WTC11 (cell line): Measurements from ENCODE around the gene PGAM5. TPM values are rescaled to one million over a fixed set of nuclear protein-coding genes. Genes with fewer than 3 reads are reported as not detected.

Experiments used
- ATAC-seq: fragments of 200-7000 bp; cut with Tn5 transposase; 2 replicates; pipeline ENCODE4 v1.10.0; 2021; ENCODE audit warnings: mild to moderate bottlenecking, moderate library complexity
- CTCF ChIA-PET: fragments of 300-600 bp; sonication (Branson Sonifier 250); formaldehyde crosslinking; loops from one replicate; lab custom pipeline; 2021; ENCODE audit warnings: antibody characterized with exemption; lab: Charles Lee
- POLR2A ChIA-PET: fragments of 350-600 bp; sonication (Branson Sonifier 250); formaldehyde crosslinking; loops from one replicate; lab custom pipeline; 2021; ENCODE audit warnings: antibody characterized with exemption; lab: Charles Lee
- DNase-seq: peaks from one replicate; pipeline ENCODE4 v3.0.0; 2021; ENCODE audit warnings: low spot score
- H3K27ac Mint-ChIP-seq: 2 replicates; pipeline ENCODE4 v1.8.0; 2021; ENCODE audit warnings: mixed read lengths
- H3K27me3 Mint-ChIP-seq: 2 replicates; pipeline ENCODE4 v1.8.0; 2021; ENCODE audit warnings: low read depth, mild to moderate bottlenecking, moderate library complexity, mixed read lengths
- H3K36me3 Mint-ChIP-seq: 2 replicates; pipeline ENCODE4 v1.8.0; 2021; ENCODE audit warnings: mixed read lengths
- H3K4me1 Mint-ChIP-seq: 2 replicates; pipeline ENCODE4 v1.8.0; 2022; ENCODE audit warnings: mixed read lengths
- H3K4me3 Mint-ChIP-seq: 2 replicates; pipeline ENCODE4 v1.8.0; 2021; ENCODE audit warnings: mild to moderate bottlenecking, moderate library complexity, mixed read lengths
- H3K9me3 Mint-ChIP-seq: 2 replicates; pipeline ENCODE4 v1.8.0; 2021; ENCODE audit warnings: mixed read lengths
- ATF1 ChIP-seq: sonication (generic); formaldehyde crosslinking; IDR thresholded peaks from 2 replicates; pipeline ENCODE4 v1.8.1; 2023; ENCODE audit warnings: mild to moderate bottlenecking, moderate library complexity, missing genetic modification reagents
- ATF3 ChIP-seq: sonication (generic); formaldehyde crosslinking; conservative IDR thresholded peaks from 2 replicates; pipeline ENCODE4 v1.8.1; 2022; ENCODE audit warnings: mild to moderate bottlenecking, missing genetic modification reagents
- CBFB ChIP-seq: sonication (generic); formaldehyde crosslinking; IDR thresholded peaks from 2 replicates; pipeline ENCODE4 v1.8.1; 2022; ENCODE audit warnings: mild to moderate bottlenecking, low read depth, missing genetic modification reagents
- ELF4 ChIP-seq: sonication (generic); formaldehyde crosslinking; IDR thresholded peaks from 2 replicates; pipeline ENCODE4 v1.8.1; 2022; ENCODE audit warnings: low read depth, mild to moderate bottlenecking, moderate library complexity, missing genetic modification reagents
- JAZF1 ChIP-seq: fragments of 250-450 bp; sonication (Bioruptor Pico); IDR thresholded peaks from 2 replicates; pipeline ENCODE4 v1.9.0; 2021; ENCODE audit warnings: moderate library complexity, mild to moderate bottlenecking, inconsistent platforms
- JUN ChIP-seq: sonication (generic); formaldehyde crosslinking; IDR thresholded peaks from 2 replicates; pipeline ENCODE4 v1.8.0; 2023; ENCODE audit warnings: mild to moderate bottlenecking, missing genetic modification reagents
- KAT7 ChIP-seq: sonication (generic); formaldehyde crosslinking; IDR thresholded peaks from 2 replicates; pipeline ENCODE4 v1.8.1; 2023; ENCODE audit warnings: missing genetic modification reagents, mild to moderate bottlenecking, borderline replicate concordance
- MXD4 ChIP-seq: fragments of 250-450 bp; sonication (Bioruptor Pico); IDR thresholded peaks from 2 replicates; pipeline ENCODE4 v1.8.0; 2021; ENCODE audit warnings: mild to moderate bottlenecking, moderate library complexity, borderline replicate concordance
- NFE2L1 ChIP-seq: sonication (generic); formaldehyde crosslinking; IDR thresholded peaks from 2 replicates; pipeline ENCODE4 v1.8.1; 2023; ENCODE audit warnings: missing genetic modification reagents
- NR1H2 ChIP-seq: sonication (generic); formaldehyde crosslinking; IDR thresholded peaks from 2 replicates; pipeline ENCODE4 v1.9.0; 2021; ENCODE audit warnings: mild to moderate bottlenecking, moderate library complexity, missing genetic modification reagents
- NR2C2 ChIP-seq: sonication (generic); formaldehyde crosslinking; IDR thresholded peaks from 2 replicates; pipeline ENCODE4 v1.8.0; 2022; ENCODE audit warnings: mild to moderate bottlenecking, missing genetic modification reagents
- TCF7 ChIP-seq: sonication (generic); formaldehyde crosslinking; IDR thresholded peaks from 2 replicates; pipeline ENCODE4 v1.8.0; 2022; ENCODE audit warnings: mild to moderate bottlenecking, low read depth, missing genetic modification reagents, moderate library complexity
- USF1 ChIP-seq: sonication (generic); formaldehyde crosslinking; IDR thresholded peaks from 2 replicates; pipeline ENCODE4 v1.8.0; 2022; ENCODE audit warnings: mild to moderate bottlenecking, missing genetic modification reagents
- USF2 ChIP-seq: sonication (generic); formaldehyde crosslinking; IDR thresholded peaks from 2 replicates; pipeline ENCODE4 v1.8.1; 2023; ENCODE audit warnings: mild to moderate bottlenecking, missing genetic modification reagents, moderate library complexity
- ZNF121 ChIP-seq: sonication (generic); formaldehyde crosslinking; IDR thresholded peaks from 2 replicates; pipeline ENCODE4 v1.8.0; 2023; ENCODE audit warnings: missing genetic modification reagents
- ZNF138 ChIP-seq: sonication (generic); formaldehyde crosslinking; conservative IDR thresholded peaks from 2 replicates; pipeline ENCODE4 v1.8.1; 2022; ENCODE audit warnings: mild to moderate bottlenecking, moderate library complexity, missing genetic modification reagents
- ZNF232 ChIP-seq: sonication (generic); formaldehyde crosslinking; IDR thresholded peaks from 2 replicates; pipeline ENCODE4 v1.8.0; 2022; ENCODE audit warnings: mild to moderate bottlenecking, missing genetic modification reagents
- ZNF281 ChIP-seq: sonication (generic); formaldehyde crosslinking; IDR thresholded peaks from 2 replicates; pipeline ENCODE4 v1.8.0; 2023; ENCODE audit warnings: mild to moderate bottlenecking, missing genetic modification reagents
- ZNF423 ChIP-seq: fragments of 250-450 bp; sonication (Bioruptor Pico); IDR thresholded peaks from 2 replicates; pipeline ENCODE4 v2.1.2; 2022; ENCODE audit warnings: mild to moderate bottlenecking, moderate library complexity
- ZNF671 ChIP-seq: fragments of 250-450 bp; sonication (Bioruptor Pico); IDR thresholded peaks from 2 replicates; pipeline ENCODE4 v1.8.0; 2021; ENCODE audit warnings: mild to moderate bottlenecking
- ZSCAN18 ChIP-seq: fragments of 250-450 bp; sonication (Bioruptor Pico); IDR thresholded peaks from 2 replicates; pipeline ENCODE4 v2.1.2; 2022; ENCODE audit warnings: mild to moderate bottlenecking, moderate library complexity
- total RNA-seq: library from RNA; stranded (reverse); gene quantifications from 3 replicates; pipeline ENCODE4 v1.2.3, GENCODE V29; 2021

Gene PGAM5
- total RNA-seq, 1 experiment from 2014 or later = 89.7 TPM

- no peak for TF ChIP-seq ATF3
- TF ChIP-seq USF1 (CRISPR knock-in tag) = no peak
- TF ChIP-seq, all 79 proteins: peak for 0
Measured at GRCh38 chr12:132665794-132666193, 44.8 kb upstream of the PGAM5 start (continued).

- ChIA-PET POLR2A (no interaction called here), CTCF (no interaction called here)
- Mint-ChIP-seq H3K36me3 (peaks cover 83% of the 10 kb centered on the region), H3K27me3 (no peaks in the 10 kb centered on the region), H3K27ac (no peak overlapping the region), H3K9me3 (no peaks in the 10 kb centered on the region), H3K4me1 (no peaks in the 10 kb centered on the region), H3K4me3 (no peak overlapping the region)
- ATAC-seq (no peak), DNase-seq (no peak)
- TF ChIP-seq ZNF423 (CRISPR knock-in tag) = no peak
- no peak for TF ChIP-seq TCF7 (CRISPR knock-in tag)
- no peak for TF ChIP-seq JAZF1 (CRISPR knock-in tag)
- TF ChIP-seq ZNF121 (CRISPR knock-in tag) = no peak
- TF ChIP-seq ZNF232 (CRISPR knock-in tag) = no peak
- TF ChIP-seq ZNF138 (CRISPR knock-in tag) = no peak
- no peak for TF ChIP-seq ATF1 (CRISPR knock-in tag)
- TF ChIP-seq ZSCAN18 (CRISPR knock-in tag) = no peak
- TF ChIP-seq USF2 (CRISPR knock-in tag) = no peak
- no peak for TF ChIP-seq ZNF281 (CRISPR knock-in tag)
- no peak for TF ChIP-seq KAT7 (CRISPR knock-in tag)
Measured at GRCh38 chr12:132668191-132669088, 42.2 kb upstream of the PGAM5 start.

GRCh38 chr12:132669166-132669879 is 41.3 kb upstream of the PGAM5 start:
- no peak overlapping the region for H3K27ac Mint-ChIP-seq
- H3K4me1 Mint-ChIP-seq = no peaks in the 10 kb centered on the region
- no peak for ATAC-seq
- peaks cover 81% of the 10 kb centered on the region for H3K36me3 Mint-ChIP-seq
- H3K27me3 Mint-ChIP-seq = no peaks in the 10 kb centered on the region
- no peaks in the 10 kb centered on the region for H3K9me3 Mint-ChIP-seq
- TF ChIP-seq NFE2L1 (CRISPR knock-in tag) (no peak), JUN (CRISPR knock-in tag) (no peak), ELF4 (CRISPR knock-in tag) (no peak), ZNF121 (CRISPR knock-in tag) (no peak), JAZF1 (CRISPR knock-in tag) (no peak), ZNF671 (CRISPR knock-in tag) (no peak), MXD4 (CRISPR knock-in tag) (no peak), NR2C2 (CRISPR knock-in tag) (no peak), CBFB (CRISPR knock-in tag) (no peak), ATF1 (CRISPR knock-in tag) (no peak), NR1H2 (no peak)
- TF ChIP-seq, all 79 proteins: peak for 0
- H3K4me3 Mint-ChIP-seq = no peak overlapping the region
- ChIA-PET CTCF (no interaction called here), POLR2A (no interaction called here)
- no peak for DNase-seq
